ENCODE data around the gene FECH.
A peak's percentile ranks its signal among the peaks of the same experiment; 100 is the strongest.

The FECH gene

GRCh38 chr18:57629422-57629821, 42.9 kb upstream of the FECH start:
- TF ChIP-seq CTCF (IDR thresholded peaks at IDR 0.05; ENCODE audit: low read depth, low read length, missing control alignments) = no peak
- DNase-seq (ENCODE audit: extremely low read depth, low read depth) = no peak
- peak overlapping the region; percentile 60 for H3K4me3 ChIP-seq (replicated peaks; ENCODE audit: low read depth, low read length)

DNA sequence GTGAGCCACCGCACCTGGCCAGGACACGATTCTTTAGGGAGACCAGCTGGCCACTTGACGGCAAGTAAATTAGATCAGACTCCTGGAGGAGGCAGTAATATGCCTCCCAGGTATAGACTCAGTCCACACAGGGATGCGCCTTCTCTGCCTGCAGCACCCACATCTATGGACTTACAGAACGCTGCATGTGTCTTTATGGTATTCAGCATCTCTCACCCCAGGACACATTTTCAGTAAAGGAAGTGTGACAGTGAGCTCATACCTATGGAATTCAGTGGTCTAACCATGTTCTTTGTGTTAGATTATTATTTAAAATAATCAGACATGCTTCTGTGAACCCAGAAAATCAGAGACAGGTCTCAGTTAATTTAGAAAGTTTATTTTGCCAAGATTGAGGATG, 41.0 kb upstream of the FECH start:
- no peak overlapping the region for H3K4me3 ChIP-seq (replicated peaks; ENCODE audit: low read depth, low read length)
- TF ChIP-seq CTCF (IDR thresholded peaks at IDR 0.05; ENCODE audit: low read depth, low read length, missing control alignments) = no peak
- DNase-seq (ENCODE audit: extremely low read depth, low read depth) = no peak

DNA sequence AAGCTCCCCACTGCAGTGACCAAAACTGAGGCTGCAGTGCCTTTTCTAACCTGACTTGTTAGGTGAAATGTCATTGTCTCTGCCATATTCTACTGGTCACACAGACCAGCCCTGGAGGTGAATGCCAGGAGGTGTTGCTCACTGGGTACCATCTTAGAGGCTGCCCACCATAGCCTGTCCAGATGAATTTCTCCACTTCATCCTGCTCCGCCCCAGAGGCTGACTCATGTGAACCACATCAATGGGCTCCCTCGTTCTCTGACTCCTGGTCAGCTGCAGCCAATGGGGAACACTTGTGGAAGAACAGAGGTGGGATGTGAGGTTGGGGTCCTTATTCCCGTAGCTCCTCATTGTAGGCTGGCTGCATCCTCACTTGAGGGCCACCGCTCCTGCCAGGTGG, 38.5 kb upstream of the FECH start:
- H3K4me3 ChIP-seq (replicated peaks; ENCODE audit: low read depth, low read length) = no peak overlapping the region
- no peak for DNase-seq (ENCODE audit: extremely low read depth, low read depth)
- no peak for TF ChIP-seq CTCF (IDR thresholded peaks at IDR 0.05; ENCODE audit: low read depth, low read length, missing control alignments)

DNA sequence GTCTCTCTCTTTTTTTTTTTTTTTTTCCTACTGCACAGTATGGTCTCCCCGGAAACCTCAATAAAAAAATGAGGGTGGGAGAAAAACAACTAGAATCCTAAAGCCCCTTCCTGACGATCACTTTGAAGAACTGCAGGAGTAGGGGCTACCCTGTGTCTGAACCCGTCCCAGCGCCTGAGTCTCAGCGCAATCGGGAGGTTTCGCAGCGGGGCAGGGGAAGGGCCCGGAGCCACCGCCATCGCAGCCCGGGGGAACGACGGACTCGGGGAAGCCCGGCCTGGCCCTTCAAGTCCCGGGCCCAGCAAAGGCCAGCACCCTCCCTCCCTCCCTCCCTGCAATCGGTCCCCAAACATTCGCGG, 34.7 kb upstream of the FECH start:
- H3K4me3 ChIP-seq (replicated peaks; ENCODE audit: low read depth, low read length) = peak overlapping the region; percentile 88
- no peak for TF ChIP-seq CTCF (IDR thresholded peaks at IDR 0.05; ENCODE audit: low read depth, low read length, missing control alignments)
- DNase-seq (ENCODE audit: extremely low read depth, low read depth) = no peak

- no peak for DNase-seq (ENCODE audit: extremely low read depth, low read depth)
- peak overlapping the region; percentile 88 for H3K4me3 ChIP-seq (replicated peaks; ENCODE audit: low read depth, low read length)
- no peak for TF ChIP-seq CTCF (IDR thresholded peaks at IDR 0.05; ENCODE audit: low read depth, low read length, missing control alignments)
Measured at GRCh38 chr18:57619876-57620275, 33.4 kb upstream of the FECH start.

- TF ChIP-seq CTCF (IDR thresholded peaks at IDR 0.05; ENCODE audit: low read depth, low read length, missing control alignments) = no peak
- no peak overlapping the region for H3K4me3 ChIP-seq (replicated peaks; ENCODE audit: low read depth, low read length)
- no peak for DNase-seq (ENCODE audit: extremely low read depth, low read depth)
Measured at GRCh38 chr18:57618910-57619309, 32.4 kb upstream of the FECH start.

- DNase-seq (ENCODE audit: extremely low read depth, low read depth) = no peak
- H3K4me3 ChIP-seq (replicated peaks; ENCODE audit: low read depth, low read length) = no peak overlapping the region
- no peak for TF ChIP-seq CTCF (IDR thresholded peaks at IDR 0.05; ENCODE audit: low read depth, low read length, missing control alignments)
Measured at GRCh38 chr18:57603871-57604270, 17.4 kb upstream of the FECH start.

All from HFF-Myc (cell line).